ENCODE measurements around the gene TRABD2B. TPM values are rescaled to one million over a fixed set of nuclear protein-coding genes. Genes with fewer than 3 reads are reported as not detected.

TRABD2B gene
- total and polyA plus RNA-seq, 2 donors from 2014 or later: 19.8 to 62.0 TPM

GRCh38 chr1:47754221-47754620 lies 243.0 kb downstream of the TRABD2B start:
- Histone ChIP-seq H3K9ac (ENCODE audit: low read length in 3 of 3) (no peak overlapping the region), H3K36me3 (ENCODE audit: control insufficient read depth in 2 of 3, insufficient read depth in 3 of 3, low read length in 3 of 3) (no peaks in the 10 kb centered on the region), H3K4me3 (ENCODE audit: low read length in 3 of 3) (no peak overlapping the region), H3K4me1 (ENCODE audit: control insufficient read depth in 2 of 3, insufficient read depth in 2 of 3, low read depth in 1 of 3, low read length in 3 of 3) (peaks cover 0 to 5% (median 4%) of the 10 kb centered on the region in 3 donors), H3K27me3 (ENCODE audit: control insufficient read depth, insufficient read depth, low read length) (no peaks in the 10 kb centered on the region), H3K9me3 (ENCODE audit: control insufficient read depth in 2 of 3, insufficient read depth in 1 of 3, low read length in 3 of 3) (no peaks in the 10 kb centered on the region), H3K27ac (ENCODE audit: low read depth in 2 of 2, low read length in 2 of 2) (no peak overlapping the region)
- intact Hi-C loops (cut with DNase I): no loop called here
- no peak for TF ChIP-seq CTCF (IDR thresholded peaks at IDR 0.05; ENCODE audit: borderline replicate concordance, extremely low read depth, insufficient read depth)
- DNase-seq: no peak
- no peak for FAIRE-seq

- H3K27ac ChIP-seq (ENCODE audit: low read depth in 2 of 2, low read length in 2 of 2): no peak overlapping the region
- no peak for FAIRE-seq
Observed at GRCh38 chr1:47753808-47754207, 243.4 kb downstream of the TRABD2B start.

GRCh38 chr1:47752559-47752958 lies 244.6 kb downstream of the TRABD2B start:
- TF ChIP-seq CTCF (IDR thresholded peaks at IDR 0.05; ENCODE audit: borderline replicate concordance, extremely low read depth, insufficient read depth): no peak
- H3K9me3 ChIP-seq (ENCODE audit: control insufficient read depth in 2 of 3, insufficient read depth in 1 of 3, low read length in 3 of 3): no peaks in the 10 kb centered on the region
- DNase-seq (peak in 2 of 5 donors; percentile 46 to 49), FAIRE-seq (no peak)
- H3K4me3 ChIP-seq (ENCODE audit: low read length in 3 of 3): no peak overlapping the region
- no peak overlapping the region for H3K9ac ChIP-seq (ENCODE audit: low read length in 3 of 3)
- H3K27ac ChIP-seq (ENCODE audit: low read depth in 2 of 2, low read length in 2 of 2): no peak overlapping the region
- H3K4me1 ChIP-seq (ENCODE audit: control insufficient read depth in 2 of 3, insufficient read depth in 2 of 3, low read depth in 1 of 3, low read length in 3 of 3): peaks cover 0 to 5% (median 4%) of the 10 kb centered on the region in 3 donors
- no peaks in the 10 kb centered on the region for H3K36me3 ChIP-seq (ENCODE audit: control insufficient read depth in 2 of 3, insufficient read depth in 3 of 3, low read length in 3 of 3)
- H3K27me3 ChIP-seq (ENCODE audit: control insufficient read depth, insufficient read depth, low read length): no peaks in the 10 kb centered on the region
- intact Hi-C loops (cut with DNase I): no loop called here

More at GRCh38 chr1:47753808-47754207, 243.4 kb downstream of the TRABD2B start:
- Histone ChIP-seq H3K9ac (ENCODE audit: low read length in 3 of 3) (no peak overlapping the region), H3K4me1 (ENCODE audit: control insufficient read depth in 2 of 3, insufficient read depth in 2 of 3, low read depth in 1 of 3, low read length in 3 of 3) (peaks cover 0 to 5% (median 4%) of the 10 kb centered on the region in 3 donors), H3K27me3 (ENCODE audit: control insufficient read depth, insufficient read depth, low read length) (no peaks in the 10 kb centered on the region), H3K9me3 (ENCODE audit: control insufficient read depth in 2 of 3, insufficient read depth in 1 of 3, low read length in 3 of 3) (no peaks in the 10 kb centered on the region), H3K36me3 (ENCODE audit: control insufficient read depth in 2 of 3, insufficient read depth in 3 of 3, low read length in 3 of 3) (no peaks in the 10 kb centered on the region), H3K4me3 (ENCODE audit: low read length in 3 of 3) (no peak overlapping the region)
- intact Hi-C loops (cut with DNase I): no loop called here
- DNase-seq: no peak
- TF ChIP-seq CTCF (IDR thresholded peaks at IDR 0.05; ENCODE audit: borderline replicate concordance, extremely low read depth, insufficient read depth): no peak

GRCh38 chr1:47751996-47752451 lies 245.2 kb downstream of the TRABD2B start:
- Histone ChIP-seq H3K9ac (ENCODE audit: low read length in 3 of 3) (no peak overlapping the region), H3K36me3 (ENCODE audit: control insufficient read depth in 2 of 3, insufficient read depth in 3 of 3, low read length in 3 of 3) (no peaks in the 10 kb centered on the region), H3K9me3 (ENCODE audit: control insufficient read depth in 2 of 3, insufficient read depth in 1 of 3, low read length in 3 of 3) (no peaks in the 10 kb centered on the region), H3K4me1 (ENCODE audit: control insufficient read depth in 2 of 3, insufficient read depth in 2 of 3, low read depth in 1 of 3, low read length in 3 of 3) (peaks cover 0 to 5% (median 4%) of the 10 kb centered on the region in 3 donors), H3K27ac (ENCODE audit: low read depth in 2 of 2, low read length in 2 of 2) (no peak overlapping the region), H3K4me3 (ENCODE audit: low read length in 3 of 3) (no peak overlapping the region), H3K27me3 (ENCODE audit: control insufficient read depth, insufficient read depth, low read length) (no peaks in the 10 kb centered on the region)
- FAIRE-seq (no peak), DNase-seq (peak; percentile 76 to 88 (median 81))
- intact Hi-C loops (cut with DNase I): no loop called here
- TF ChIP-seq CTCF (IDR thresholded peaks at IDR 0.05; ENCODE audit: borderline replicate concordance, extremely low read depth, insufficient read depth): no peak

All from kidney (tissue), 14 donors.